GM21515 (cell line): ENCODE measurements around the gene LRP2.
"Not testable (repeated sequence)": the region's sequence is repeated elsewhere in the genome, so short reads cannot be mapped to it uniquely, and the experiment has no call there.

ENCODE experiments used
- ATAC-seq: cut with Tn5 transposase; IDR thresholded peaks from one replicate; pipeline ENCODE4 v1.9.1; 2021; ENCODE audit not compliant: unreplicated experiment

Gene LRP2

DNA sequence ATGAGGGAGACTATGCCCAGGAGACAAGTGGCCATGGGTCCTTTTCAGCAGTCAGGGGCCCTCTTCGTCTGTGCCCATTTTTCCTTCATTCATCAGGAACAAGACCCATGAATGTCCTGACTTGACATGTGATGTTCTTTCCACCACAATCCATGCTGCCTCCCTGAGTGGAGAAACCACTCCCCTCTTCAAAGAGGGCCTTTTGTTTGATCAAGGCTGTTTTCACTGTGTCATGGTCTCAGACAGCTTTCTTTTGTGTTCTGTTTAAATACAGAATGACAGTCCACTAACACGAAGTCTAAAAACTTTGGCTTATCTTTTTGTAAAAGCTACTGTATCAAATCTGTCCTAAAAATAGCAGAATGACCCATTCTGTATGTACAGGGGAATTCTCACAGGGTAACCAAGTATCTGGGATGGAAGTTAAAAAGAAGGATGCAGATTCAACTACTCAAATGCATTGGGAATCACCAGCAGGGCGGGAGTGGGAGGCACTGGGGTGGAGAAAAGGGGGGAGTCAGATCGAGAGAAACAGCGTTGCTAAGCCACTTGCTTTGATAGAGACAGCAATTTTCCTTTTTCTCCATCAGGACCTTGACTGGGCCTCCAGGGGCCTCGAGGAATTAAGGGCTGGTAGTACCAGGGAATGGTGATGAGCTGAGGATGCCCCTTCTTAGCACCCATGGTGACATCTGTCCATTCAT, 13.9 kb downstream of the LRP2 start:
- no peak for ATAC-seq

DNA sequence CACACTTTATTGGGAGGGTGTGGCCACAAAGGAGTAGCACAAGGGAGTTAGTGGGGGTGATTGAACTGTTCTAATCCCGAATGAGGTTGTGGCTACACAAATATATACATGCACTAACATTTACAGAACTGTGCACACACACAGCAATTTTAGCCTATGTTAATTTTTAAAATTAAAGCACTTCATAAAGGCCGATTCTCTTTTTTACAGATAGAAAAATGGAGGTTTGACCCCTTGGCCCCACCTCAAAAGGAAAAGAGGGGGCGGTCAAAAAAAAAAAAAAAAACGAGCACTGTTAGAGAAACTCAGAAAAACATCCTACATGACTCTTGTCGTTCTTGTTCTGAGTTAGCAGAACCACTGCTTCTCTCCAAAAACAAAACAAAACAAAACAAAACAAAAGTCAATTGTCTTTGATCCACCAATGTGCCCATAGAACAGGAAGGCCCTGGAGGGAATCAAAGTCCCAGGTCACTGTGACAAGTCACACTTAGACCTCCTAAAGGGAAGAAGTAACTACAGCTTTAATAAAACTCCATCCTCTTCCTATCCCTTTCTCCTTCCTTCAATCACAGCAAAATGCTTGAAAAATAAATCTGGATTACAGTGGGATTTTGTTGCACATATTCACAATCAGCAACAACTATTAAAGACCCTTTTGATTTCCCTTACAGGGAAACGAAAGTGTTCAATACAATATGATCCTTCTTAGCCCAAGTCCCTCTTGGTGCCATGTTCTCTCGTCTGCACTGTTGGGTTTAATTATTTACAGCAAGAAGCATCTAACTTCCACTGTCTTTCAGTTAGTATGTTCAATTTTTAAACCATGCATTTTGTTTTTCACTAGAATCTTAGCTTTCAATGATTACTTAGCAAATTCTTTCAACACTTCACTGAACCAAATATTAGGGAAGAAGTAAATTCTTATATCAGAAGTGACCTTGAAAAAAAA, 16.6 kb downstream of the LRP2 start:
- no peak for ATAC-seq

- ATAC-seq, result no peak
Observed at GRCh38 chr2:169344736-169345485, 17.4 kb downstream of the LRP2 start.

GRCh38 chr2:169343202-169343601, 19.1 kb downstream of the LRP2 start:
- ATAC-seq, result no peak

- ATAC-seq, result no peak
Observed at GRCh38 chr2:169339657-169340056, 22.7 kb downstream of the LRP2 start.

- no peak for ATAC-seq
Observed at GRCh38 chr2:169336695-169337094, 25.6 kb downstream of the LRP2 start.

- ATAC-seq, result no peak
Observed at GRCh38 chr2:169330555-169331198, 31.7 kb downstream of the LRP2 start.

GRCh38 chr2:169329688-169330554, 32.4 kb downstream of the LRP2 start:
- no peak for ATAC-seq

GRCh38 chr2:169328785-169329184, 33.5 kb downstream of the LRP2 start:
- ATAC-seq, result no peak

GRCh38 chr2:169327837-169328236, 34.5 kb downstream of the LRP2 start:
- not testable (repeated sequence) for ATAC-seq

GRCh38 chr2:169325886-169326285, 36.4 kb downstream of the LRP2 start:
- not testable (repeated sequence) for ATAC-seq

- ATAC-seq, result no peak
Observed at GRCh38 chr2:169324581-169325260, 37.6 kb downstream of the LRP2 start.

GRCh38 chr2:169323841-169324240, 38.5 kb downstream of the LRP2 start:
- ATAC-seq, result no peak

GRCh38 chr2:169320561-169320960, 41.8 kb downstream of the LRP2 start:
- no peak for ATAC-seq

GRCh38 chr2:169315357-169315756, 47.0 kb downstream of the LRP2 start:
- no peak for ATAC-seq

GRCh38 chr2:169308349-169308748, 54.0 kb downstream of the LRP2 start:
- ATAC-seq, result not testable (repeated sequence)

DNA sequence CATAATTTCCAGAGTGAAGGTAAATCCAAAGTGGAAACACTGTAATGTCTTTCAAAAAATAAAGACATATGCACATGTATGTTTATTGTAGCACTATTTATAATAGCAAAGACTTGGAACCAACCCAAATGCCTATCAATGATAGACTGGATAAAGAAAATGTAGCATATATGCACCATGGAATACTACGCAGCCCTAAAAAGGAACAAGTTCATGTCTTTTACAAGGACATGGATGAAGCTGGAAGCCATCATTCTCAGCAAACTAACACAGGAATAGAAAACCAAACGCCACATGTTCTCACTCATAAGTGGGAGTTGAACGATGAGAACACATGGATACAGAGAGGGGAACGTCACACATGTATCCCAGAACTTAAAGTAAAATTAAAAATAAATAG, 57.6 kb downstream of the LRP2 start:
- ATAC-seq, result not testable (repeated sequence)

- no peak for ATAC-seq
Observed at GRCh38 chr2:169303579-169304305, 58.6 kb downstream of the LRP2 start.

- ATAC-seq, result no peak
Observed at GRCh38 chr2:169302364-169302763, 60.0 kb downstream of the LRP2 start.
